Measurements from ENCODE around the gene KIAA1671. TPM values are rescaled to one million over a fixed set of nuclear protein-coding genes. Genes with fewer than 3 reads are reported as not detected.
A peak's percentile ranks its signal among the peaks of the same experiment; 100 is the strongest.

KIAA1671 gene
- total and polyA plus RNA-seq, 9 of the 15 experiments (the other 6 are each of a cell fraction or from before 2014, with no cell fraction given): under 0.01 to 0.11 (median 0.02) TPM; not detected in 5

DNA sequence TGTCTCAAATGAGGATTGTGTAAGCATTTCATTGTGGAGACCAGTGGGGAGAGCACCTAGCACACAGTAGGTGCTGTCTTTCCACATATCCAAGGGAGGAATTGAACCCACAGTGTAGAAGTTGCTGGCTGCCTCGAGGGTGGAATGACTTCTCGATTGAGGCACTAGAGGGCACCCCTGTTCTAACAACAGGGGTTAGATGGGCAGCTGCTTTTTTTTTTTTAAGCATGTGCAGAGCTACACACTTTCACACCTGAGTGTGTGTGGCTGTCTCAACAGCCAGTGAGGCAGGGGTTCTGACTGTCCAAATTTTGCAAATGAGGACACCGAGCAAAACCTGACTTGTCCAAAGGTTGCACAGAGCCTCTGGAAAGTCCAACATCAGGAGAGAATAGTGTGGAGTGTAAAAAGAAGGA is 128.9 kb downstream of the KIAA1671 start (continued):
- TF ChIP-seq, protein P1, sequence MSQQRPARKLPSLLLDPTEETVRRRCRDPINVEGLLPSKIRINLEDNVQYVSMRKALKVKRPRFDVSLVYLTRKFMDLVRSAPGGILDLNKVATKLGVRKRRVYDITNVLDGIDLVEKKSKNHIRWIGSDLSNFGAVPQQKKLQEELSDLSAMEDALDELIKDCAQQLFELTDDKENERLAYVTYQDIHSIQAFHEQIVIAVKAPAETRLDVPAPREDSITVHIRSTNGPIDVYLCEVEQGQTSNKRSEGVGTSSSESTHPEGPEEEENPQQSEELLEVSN (IDR thresholded peaks at IDR 0.05; ENCODE audit: borderline replicate concordance in 1 of 2, extremely low read depth in 1 of 2, insufficient read depth in 1 of 2, insufficient read length in 1 of 2, low read depth in 1 of 2, low read length in 1 of 2, poor library complexity in 1 of 2, severe bottlenecking in 1 of 2): peak in 1 of 2 experiments; percentile 56
- TF ChIP-seq RAD21 (CRISPR knock-in tag; conservative IDR thresholded peaks at IDR 0.05 in 1 of 2, IDR thresholded peaks at IDR 0.05 in 1 of 2): peak in 1 of 2 experiments; percentile 34; a peak in 1 of 4 replicates
- TF ChIP-seq, protein P2, sequence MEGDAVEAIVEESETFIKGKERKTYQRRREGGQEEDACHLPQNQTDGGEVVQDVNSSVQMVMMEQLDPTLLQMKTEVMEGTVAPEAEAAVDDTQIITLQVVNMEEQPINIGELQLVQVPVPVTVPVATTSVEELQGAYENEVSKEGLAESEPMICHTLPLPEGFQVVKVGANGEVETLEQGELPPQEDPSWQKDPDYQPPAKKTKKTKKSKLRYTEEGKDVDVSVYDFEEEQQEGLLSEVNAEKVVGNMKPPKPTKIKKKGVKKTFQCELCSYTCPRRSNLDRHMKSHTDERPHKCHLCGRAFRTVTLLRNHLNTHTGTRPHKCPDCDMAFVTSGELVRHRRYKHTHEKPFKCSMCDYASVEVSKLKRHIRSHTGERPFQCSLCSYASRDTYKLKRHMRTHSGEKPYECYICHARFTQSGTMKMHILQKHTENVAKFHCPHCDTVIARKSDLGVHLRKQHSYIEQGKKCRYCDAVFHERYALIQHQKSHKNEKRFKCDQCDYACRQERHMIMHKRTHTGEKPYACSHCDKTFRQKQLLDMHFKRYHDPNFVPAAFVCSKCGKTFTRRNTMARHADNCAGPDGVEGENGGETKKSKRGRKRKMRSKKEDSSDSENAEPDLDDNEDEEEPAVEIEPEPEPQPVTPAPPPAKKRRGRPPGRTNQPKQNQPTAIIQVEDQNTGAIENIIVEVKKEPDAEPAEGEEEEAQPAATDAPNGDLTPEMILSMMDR (IDR thresholded peaks at IDR 0.05 in 2 of 3, conservative IDR thresholded peaks at IDR 0.05 in 1 of 3; ENCODE audit: insufficient read depth in 2 of 3, low read depth in 1 of 3, low read length in 3 of 3): peak; percentile 48 to 58 (median 52)

DNA sequence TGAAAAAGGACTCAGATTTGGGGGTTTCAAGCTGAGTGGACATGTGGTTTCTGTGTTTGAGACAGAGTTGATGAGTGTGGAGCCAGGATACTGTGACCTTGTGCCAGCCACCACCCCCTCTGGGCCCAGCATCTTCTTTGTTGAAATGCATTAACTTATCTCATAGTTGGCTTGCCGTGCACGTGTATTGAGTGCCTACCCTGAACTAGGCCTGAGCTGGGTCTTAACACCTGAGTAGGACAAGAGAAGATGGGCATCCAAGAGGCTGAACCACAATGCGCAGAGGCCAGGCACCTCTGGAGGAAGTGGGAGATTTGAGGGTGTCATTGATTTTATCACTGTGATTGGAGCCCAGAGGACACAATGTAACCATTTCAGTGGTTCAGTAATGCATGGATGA is 129.6 kb downstream of the KIAA1671 start:
- Histone ChIP-seq H3K79me2 (ENCODE audit: control insufficient read depth, insufficient read depth, low read length) (no peaks in the 10 kb centered on the region), H4K20me1 (replicated peaks; ENCODE audit: control insufficient read depth, insufficient read depth, low read length) (no peaks in the 10 kb centered on the region), H3K27me3 (ENCODE audit: control insufficient read depth in 2 of 2, insufficient read depth in 2 of 2, low read length in 2 of 2) (no peaks in the 10 kb centered on the region; a peak in 1 of 5 replicates), H3K27ac (ENCODE audit: extremely low read depth, low read depth, low read length) (no peak overlapping the region), H3K36me3 (ENCODE audit: control insufficient read depth, insufficient read depth, low read length) (no peaks in the 10 kb centered on the region), H3K9me3 (replicated peaks; ENCODE audit: control insufficient read depth, insufficient read depth, low read depth, low read length) (no peaks in the 10 kb centered on the region), H3K4me3 (no peak overlapping the region), H2AFZ (ENCODE audit: low read depth, low read length) (no peak overlapping the region), H3K4me2 (ENCODE audit: insufficient read depth, low read length) (no peak overlapping the region), H3K9ac (ENCODE audit: insufficient read depth in 1 of 2, low read depth in 2 of 2, low read length in 2 of 2) (no peak overlapping the region), H3K4me1 (replicated peaks in 1 of 2; ENCODE audit: control insufficient read depth in 2 of 2, insufficient read depth in 2 of 2, low read length in 2 of 2) (no peaks in the 10 kb centered on the region), H3K9me1 (ENCODE audit: control insufficient read depth, insufficient read depth, low read length) (no peaks in the 10 kb centered on the region)
- in situ Hi-C loops (cut with MboI): no loop called here
- POLR2A ChIA-PET: interaction anchor here (1.3 kb wide), 1 partner anchor 10 kb away, joined by 3 read pairs; no protein-coding TSS in a partner anchor
- intact Hi-C loops (cut with micrococcal nuclease): loop anchor here (5.0 kb wide), 1 partner anchor 85 kb away; no protein-coding TSS in a partner anchor
- CTCF ChIA-PET (ENCODE audit: low intra/inter-chr PET ratio): no interaction called here
- BruUV-seq (replicated peaks): no TSS peak
- 0% methylated on average over 3 of the region's 3 CpGs for WGBS (ENCODE audit: insufficient coverage, low coverage, missing lambda C conversion rate)
- ATAC-seq (no peak), FAIRE-seq (no peak), DNase-seq (ENCODE audit: extremely low read depth in 1 of 4, low spot score in 3 of 4) (no peak)
- TF ChIP-seq, protein P3, sequence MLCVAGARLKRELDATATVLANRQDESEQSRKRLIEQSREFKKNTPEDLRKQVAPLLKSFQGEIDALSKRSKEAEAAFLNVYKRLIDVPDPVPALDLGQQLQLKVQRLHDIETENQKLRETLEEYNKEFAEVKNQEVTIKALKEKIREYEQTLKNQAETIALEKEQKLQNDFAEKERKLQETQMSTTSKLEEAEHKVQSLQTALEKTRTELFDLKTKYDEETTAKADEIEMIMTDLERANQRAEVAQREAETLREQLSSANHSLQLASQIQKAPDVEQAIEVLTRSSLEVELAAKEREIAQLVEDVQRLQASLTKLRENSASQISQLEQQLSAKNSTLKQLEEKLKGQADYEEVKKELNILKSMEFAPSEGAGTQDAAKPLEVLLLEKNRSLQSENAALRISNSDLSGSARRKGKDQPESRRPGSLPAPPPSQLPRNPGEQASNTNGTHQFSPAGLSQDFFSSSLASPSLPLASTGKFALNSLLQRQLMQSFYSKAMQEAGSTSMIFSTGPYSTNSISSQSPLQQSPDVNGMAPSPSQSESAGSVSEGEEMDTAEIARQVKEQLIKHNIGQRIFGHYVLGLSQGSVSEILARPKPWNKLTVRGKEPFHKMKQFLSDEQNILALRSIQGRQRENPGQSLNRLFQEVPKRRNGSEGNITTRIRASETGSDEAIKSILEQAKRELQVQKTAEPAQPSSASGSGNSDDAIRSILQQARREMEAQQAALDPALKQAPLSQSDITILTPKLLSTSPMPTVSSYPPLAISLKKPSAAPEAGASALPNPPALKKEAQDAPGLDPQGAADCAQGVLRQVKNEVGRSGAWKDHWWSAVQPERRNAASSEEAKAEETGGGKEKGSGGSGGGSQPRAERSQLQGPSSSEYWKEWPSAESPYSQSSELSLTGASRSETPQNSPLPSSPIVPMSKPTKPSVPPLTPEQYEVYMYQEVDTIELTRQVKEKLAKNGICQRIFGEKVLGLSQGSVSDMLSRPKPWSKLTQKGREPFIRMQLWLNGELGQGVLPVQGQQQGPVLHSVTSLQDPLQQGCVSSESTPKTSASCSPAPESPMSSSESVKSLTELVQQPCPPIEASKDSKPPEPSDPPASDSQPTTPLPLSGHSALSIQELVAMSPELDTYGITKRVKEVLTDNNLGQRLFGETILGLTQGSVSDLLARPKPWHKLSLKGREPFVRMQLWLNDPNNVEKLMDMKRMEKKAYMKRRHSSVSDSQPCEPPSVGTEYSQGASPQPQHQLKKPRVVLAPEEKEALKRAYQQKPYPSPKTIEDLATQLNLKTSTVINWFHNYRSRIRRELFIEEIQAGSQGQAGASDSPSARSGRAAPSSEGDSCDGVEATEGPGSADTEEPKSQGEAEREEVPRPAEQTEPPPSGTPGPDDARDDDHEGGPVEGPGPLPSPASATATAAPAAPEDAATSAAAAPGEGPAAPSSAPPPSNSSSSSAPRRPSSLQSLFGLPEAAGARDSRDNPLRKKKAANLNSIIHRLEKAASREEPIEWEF (CRISPR knock-in tag; IDR thresholded peaks at IDR 0.05): no peak
- TF ChIP-seq, protein P4, sequence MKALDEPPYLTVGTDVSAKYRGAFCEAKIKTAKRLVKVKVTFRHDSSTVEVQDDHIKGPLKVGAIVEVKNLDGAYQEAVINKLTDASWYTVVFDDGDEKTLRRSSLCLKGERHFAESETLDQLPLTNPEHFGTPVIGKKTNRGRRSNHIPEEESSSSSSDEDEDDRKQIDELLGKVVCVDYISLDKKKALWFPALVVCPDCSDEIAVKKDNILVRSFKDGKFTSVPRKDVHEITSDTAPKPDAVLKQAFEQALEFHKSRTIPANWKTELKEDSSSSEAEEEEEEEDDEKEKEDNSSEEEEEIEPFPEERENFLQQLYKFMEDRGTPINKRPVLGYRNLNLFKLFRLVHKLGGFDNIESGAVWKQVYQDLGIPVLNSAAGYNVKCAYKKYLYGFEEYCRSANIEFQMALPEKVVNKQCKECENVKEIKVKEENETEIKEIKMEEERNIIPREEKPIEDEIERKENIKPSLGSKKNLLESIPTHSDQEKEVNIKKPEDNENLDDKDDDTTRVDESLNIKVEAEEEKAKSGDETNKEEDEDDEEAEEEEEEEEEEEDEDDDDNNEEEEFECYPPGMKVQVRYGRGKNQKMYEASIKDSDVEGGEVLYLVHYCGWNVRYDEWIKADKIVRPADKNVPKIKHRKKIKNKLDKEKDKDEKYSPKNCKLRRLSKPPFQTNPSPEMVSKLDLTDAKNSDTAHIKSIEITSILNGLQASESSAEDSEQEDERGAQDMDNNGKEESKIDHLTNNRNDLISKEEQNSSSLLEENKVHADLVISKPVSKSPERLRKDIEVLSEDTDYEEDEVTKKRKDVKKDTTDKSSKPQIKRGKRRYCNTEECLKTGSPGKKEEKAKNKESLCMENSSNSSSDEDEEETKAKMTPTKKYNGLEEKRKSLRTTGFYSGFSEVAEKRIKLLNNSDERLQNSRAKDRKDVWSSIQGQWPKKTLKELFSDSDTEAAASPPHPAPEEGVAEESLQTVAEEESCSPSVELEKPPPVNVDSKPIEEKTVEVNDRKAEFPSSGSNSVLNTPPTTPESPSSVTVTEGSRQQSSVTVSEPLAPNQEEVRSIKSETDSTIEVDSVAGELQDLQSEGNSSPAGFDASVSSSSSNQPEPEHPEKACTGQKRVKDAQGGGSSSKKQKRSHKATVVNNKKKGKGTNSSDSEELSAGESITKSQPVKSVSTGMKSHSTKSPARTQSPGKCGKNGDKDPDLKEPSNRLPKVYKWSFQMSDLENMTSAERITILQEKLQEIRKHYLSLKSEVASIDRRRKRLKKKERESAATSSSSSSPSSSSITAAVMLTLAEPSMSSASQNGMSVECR (CRISPR knock-in tag; IDR thresholded peaks at IDR 0.05): no peak
